HG02943 (cell line): ENCODE data around the gene RASSF9.

Experiments used
- ATAC-seq: cut with Tn5 transposase; IDR thresholded peaks from one replicate; pipeline ENCODE4 v1.9.1; 2021; ENCODE audit warnings: mild to moderate bottlenecking, low read depth, moderate library complexity; ENCODE audit not compliant: unreplicated experiment

Gene RASSF9

DNA sequence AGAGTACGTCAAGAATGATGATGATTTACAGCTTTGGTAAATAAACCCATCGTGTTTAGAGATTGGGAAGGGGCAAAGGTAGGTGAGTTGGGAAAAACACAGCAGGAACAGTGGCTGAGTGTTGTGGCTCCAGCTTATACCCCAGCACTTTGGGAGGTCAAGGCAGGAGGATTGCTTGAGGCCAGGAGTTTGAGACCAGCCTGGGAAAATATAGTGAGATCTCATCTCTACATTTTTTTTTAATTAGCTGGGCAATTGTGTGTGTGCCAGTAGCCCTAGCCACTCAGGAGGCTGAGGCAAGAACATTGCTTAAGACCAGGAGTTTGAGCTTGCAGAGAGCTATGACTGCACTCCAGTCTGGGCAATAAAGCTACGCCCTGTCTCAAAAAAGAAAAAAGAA is 77.1 kb downstream of the RASSF9 start:
- ATAC-seq = no peak

DNA sequence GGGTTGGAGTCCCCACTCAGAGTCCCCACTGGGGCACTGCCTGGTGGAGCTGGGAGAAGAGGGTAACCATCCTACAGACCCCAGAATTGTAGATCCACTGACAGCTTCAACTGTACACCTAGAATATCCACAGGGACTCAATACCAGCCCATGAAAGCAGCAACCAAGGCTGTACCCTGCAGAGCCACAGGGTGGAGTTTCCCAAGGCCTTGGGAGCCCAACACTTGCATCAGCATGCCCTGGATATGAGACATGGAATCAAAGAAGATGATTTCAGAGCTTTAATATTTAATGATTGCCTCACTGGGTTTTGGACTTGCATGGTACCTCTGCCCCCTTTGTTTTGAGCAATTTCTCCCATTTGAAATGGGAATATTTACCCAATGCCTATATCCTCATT is 80.4 kb downstream of the RASSF9 start:
- ATAC-seq = no peak
